K562 (cell line): ENCODE results near the gene CLCN1. TPM values are rescaled to one million over a fixed set of nuclear protein-coding genes. Genes with fewer than 3 reads are reported as not detected.

ENCODE experiments used
- ETV1 ChIP-seq: fragments of 450-650 bp; conservative IDR thresholded peaks from 2 replicates; pipeline ENCODE4 v1.6.1; 2016; ENCODE audit warnings: missing genetic modification characterization, control low read depth, low read depth, missing compliant biosample characterization
- KAT8 ChIP-seq: fragments of 450-650 bp; IDR thresholded peaks from 2 replicates; pipeline ENCODE4 v1.6.1; 2016; ENCODE audit warnings: low read depth, mild to moderate bottlenecking
- LEF1 ChIP-seq: fragments of 450-650 bp; IDR thresholded peaks from 2 replicates; pipeline ENCODE4 v1.6.1; 2016; ENCODE audit warnings: mild to moderate bottlenecking
- RAD21 ChIP-seq, 2 experiments: fragments of 250-450 bp in 1 of 2; fragments of 450-650 bp in 1 of 2; sonication (Bioruptor Pico) in 1 of 2; formaldehyde crosslinking in 1 of 2; IDR thresholded peaks in 1 of 2; conservative IDR thresholded peaks in 1 of 2; 2 replicates each; pipeline versions ENCODE4 v1.4.0 to v1.8.0; 2020 to 2022; ENCODE audit warnings: mild to moderate bottlenecking in 2 of 2, moderate library complexity in 1 of 2
- ZNF224 ChIP-seq: sonication (generic); formaldehyde crosslinking; IDR thresholded peaks from 2 replicates; pipeline ENCODE4 v1.8.0; 2022; ENCODE audit warnings: mild to moderate bottlenecking, missing genetic modification reagents
- ZNF76 ChIP-seq: fragments of 250-450 bp; sonication (Bioruptor Pico); IDR thresholded peaks from 2 replicates; pipeline ENCODE4 v1.4.0; 2020; ENCODE audit warnings: mild to moderate bottlenecking, moderate library complexity, borderline replicate concordance
- polyA plus RNA-seq, 8 experiments: library from polyadenylated mRNA; depleted of rRNA in 4 of 8; stranded (reverse) in 5 of 8; unstranded in 3 of 8; fragments of >200 nt; fragmentation: Nextera tagmentation in 2 of 8; fragmentation: Illumina TruSeq in 1 of 8; extraction: Ambion mirVana in 2 of 8; extraction: Trizol in 1 of 8; gene quantifications; 2 replicates each; pipeline versions ENCODE4 v1.2.1 to v1.2.3, GENCODE V29; 2011 to 2014; ENCODE audit warnings: inconsistent platforms in 1 of 8, missing spikeins in 1 of 8
- total RNA-seq, 7 experiments: library from RNA; depleted of rRNA in 6 of 7; stranded (reverse); fragments of >200 nt in 6 of 7; fragmentation: Illumina TruSeq in 2 of 7; extraction: Trizol in 2 of 7; gene quantifications; 2 replicates each; pipeline versions ENCODE4 v1.2.1 to v1.2.3, GENCODE V29; 2011 to 2021; ENCODE audit warnings: low replicate concordance in 1 of 7
- TF ChIP-seq, protein P1 (sequence below), 2 experiments: fragments of 450-650 bp; conservative IDR thresholded peaks; 2 replicates each; pipeline ENCODE4 v1.6.1; 2017; ENCODE audit warnings: mild to moderate bottlenecking in 2 of 2, moderate library complexity in 2 of 2
- TF ChIP-seq, protein P2 (sequence below): fragments of 450-650 bp; formaldehyde crosslinking; IDR thresholded peaks from 2 replicates; pipeline ENCODE4 v1.4.0; 2020; ENCODE audit warnings: mild to moderate bottlenecking, mixed read lengths
- TF ChIP-seq, protein P3 (sequence below), 3 experiments: IDR thresholded peaks in 2 of 3; conservative IDR thresholded peaks in 1 of 3; 2 replicates each; pipeline ENCODE4 v1.5.1; 2011 to 2012; ENCODE audit warnings: low read length in 3 of 3, mild to moderate bottlenecking in 3 of 3, control low read depth in 2 of 3, improper control_type of control experiment in 1 of 3, inconsistent platforms in 1 of 3, low read depth in 1 of 3, mixed read lengths in 1 of 3, moderate library complexity in 1 of 3; ENCODE audit not compliant: insufficient read depth in 2 of 3

The CLCN1 gene
- total and polyA plus RNA-seq, 9 of the 15 experiments (the other 6 are each of a cell fraction or from before 2014, with no cell fraction given): 0.01 to 0.11 (median 0.04) TPM; not detected in 4

DNA sequence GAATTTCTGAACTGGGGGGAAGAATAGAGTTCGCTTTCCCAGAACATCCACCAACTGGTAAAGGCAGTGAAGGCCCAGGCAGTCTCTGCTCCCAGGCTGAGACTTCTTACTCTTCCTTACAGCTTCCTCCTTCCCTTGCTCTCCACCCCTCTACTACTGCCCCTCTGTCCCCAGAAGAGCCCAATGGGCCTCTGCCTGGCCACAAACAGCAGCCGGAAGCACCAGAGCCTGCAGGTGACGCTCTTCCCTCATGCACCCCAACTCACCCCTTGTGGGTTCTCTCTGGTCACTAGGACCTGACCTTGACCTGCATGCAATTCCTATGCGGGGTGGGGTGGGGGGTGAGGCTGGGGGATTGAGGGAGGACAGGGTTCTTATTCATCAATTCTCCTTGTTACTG is 30.1 kb downstream of the CLCN1 start (continued):
- TF ChIP-seq ZNF224 (CRISPR knock-in tag): no peak
- TF ChIP-seq, protein P1, sequence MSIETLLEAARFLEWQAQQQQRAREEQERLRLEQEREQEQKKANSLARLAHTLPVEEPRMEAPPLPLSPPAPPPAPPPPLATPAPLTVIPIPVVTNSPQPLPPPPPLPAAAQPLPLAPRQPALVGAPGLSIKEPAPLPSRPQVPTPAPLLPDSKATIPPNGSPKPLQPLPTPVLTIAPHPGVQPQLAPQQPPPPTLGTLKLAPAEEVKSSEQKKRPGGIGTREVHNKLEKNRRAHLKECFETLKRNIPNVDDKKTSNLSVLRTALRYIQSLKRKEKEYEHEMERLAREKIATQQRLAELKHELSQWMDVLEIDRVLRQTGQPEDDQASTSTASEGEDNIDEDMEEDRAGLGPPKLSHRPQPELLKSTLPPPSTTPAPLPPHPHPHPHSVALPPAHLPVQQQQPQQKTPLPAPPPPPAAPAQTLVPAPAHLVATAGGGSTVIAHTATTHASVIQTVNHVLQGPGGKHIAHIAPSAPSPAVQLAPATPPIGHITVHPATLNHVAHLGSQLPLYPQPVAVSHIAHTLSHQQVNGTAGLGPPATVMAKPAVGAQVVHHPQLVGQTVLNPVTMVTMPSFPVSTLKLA (conservative IDR thresholded peaks at IDR 0.05): no peak
- peak; percentile 32 to 62; a peak in 3 of 4 replicates for TF ChIP-seq RAD21 (CRISPR knock-in tag; conservative IDR thresholded peaks at IDR 0.05 in 1 of 2, IDR thresholded peaks at IDR 0.05 in 1 of 2)
- TF ChIP-seq, protein P2, sequence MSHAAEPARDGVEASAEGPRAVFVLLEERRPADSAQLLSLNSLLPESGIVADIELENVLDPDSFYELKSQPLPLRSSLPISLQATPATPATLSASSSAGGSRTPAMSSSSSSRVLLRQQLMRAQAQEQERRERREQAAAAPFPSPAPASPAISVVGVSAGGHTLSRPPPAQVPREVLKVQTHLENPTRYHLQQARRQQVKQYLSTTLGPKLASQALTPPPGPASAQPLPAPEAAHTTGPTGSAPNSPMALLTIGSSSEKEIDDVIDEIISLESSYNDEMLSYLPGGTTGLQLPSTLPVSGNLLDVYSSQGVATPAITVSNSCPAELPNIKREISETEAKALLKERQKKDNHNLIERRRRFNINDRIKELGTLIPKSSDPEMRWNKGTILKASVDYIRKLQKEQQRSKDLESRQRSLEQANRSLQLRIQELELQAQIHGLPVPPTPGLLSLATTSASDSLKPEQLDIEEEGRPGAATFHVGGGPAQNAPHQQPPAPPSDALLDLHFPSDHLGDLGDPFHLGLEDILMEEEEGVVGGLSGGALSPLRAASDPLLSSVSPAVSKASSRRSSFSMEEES (CRISPR knock-in tag): no peak
- TF ChIP-seq KAT8: no peak
- TF ChIP-seq, protein P3, sequence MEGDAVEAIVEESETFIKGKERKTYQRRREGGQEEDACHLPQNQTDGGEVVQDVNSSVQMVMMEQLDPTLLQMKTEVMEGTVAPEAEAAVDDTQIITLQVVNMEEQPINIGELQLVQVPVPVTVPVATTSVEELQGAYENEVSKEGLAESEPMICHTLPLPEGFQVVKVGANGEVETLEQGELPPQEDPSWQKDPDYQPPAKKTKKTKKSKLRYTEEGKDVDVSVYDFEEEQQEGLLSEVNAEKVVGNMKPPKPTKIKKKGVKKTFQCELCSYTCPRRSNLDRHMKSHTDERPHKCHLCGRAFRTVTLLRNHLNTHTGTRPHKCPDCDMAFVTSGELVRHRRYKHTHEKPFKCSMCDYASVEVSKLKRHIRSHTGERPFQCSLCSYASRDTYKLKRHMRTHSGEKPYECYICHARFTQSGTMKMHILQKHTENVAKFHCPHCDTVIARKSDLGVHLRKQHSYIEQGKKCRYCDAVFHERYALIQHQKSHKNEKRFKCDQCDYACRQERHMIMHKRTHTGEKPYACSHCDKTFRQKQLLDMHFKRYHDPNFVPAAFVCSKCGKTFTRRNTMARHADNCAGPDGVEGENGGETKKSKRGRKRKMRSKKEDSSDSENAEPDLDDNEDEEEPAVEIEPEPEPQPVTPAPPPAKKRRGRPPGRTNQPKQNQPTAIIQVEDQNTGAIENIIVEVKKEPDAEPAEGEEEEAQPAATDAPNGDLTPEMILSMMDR (IDR thresholded peaks at IDR 0.05 in 2 of 3, conservative IDR thresholded peaks at IDR 0.05 in 1 of 3; ENCODE audit: insufficient read depth in 2 of 3, low read depth in 1 of 3, low read length in 3 of 3): peak in 2 of 3 experiments; percentile 62 to 77; a peak in 4 of 6 replicates
- TF ChIP-seq ZNF76: no peak
- 0 out of 2 replicates have a peak, but pooled peaks have one; percentile 37 for TF ChIP-seq ETV1 (tag)
- TF ChIP-seq LEF1: no peak
